Lower lobe of right lung (tissue), 2 donors: ENCODE results near the gene CFAP43. TPM values are rescaled to one million over a fixed set of nuclear protein-coding genes. Genes with fewer than 3 reads are reported as not detected.

ENCODE experiments used
- ATAC-seq, 2 donors: fragments of 200-7000 bp; cut with Tn5 transposase; one replicate each; pipeline ENCODE4 v1.9.1; 2020 to 2022; ENCODE audit warnings: mild to moderate bottlenecking in 2 of 2, moderate library complexity in 2 of 2
- DNase-seq: peaks from one replicate; pipeline ENCODE4 v3.0.0-alpha.2; 2020
- H3K27ac ChIP-seq: fragments of 200-600 bp; one replicate; pipeline ENCODE4 v1.8.0; 2022
- H3K27me3 ChIP-seq: fragments of 200-600 bp; one replicate; pipeline ENCODE4 v1.8.0; 2022; ENCODE audit warnings: low read depth
- H3K36me3 ChIP-seq: fragments of 200-600 bp; one replicate; pipeline ENCODE4 v1.8.0; 2022; ENCODE audit warnings: mild to moderate bottlenecking
- H3K4me1 ChIP-seq: fragments of 200-600 bp; one replicate; pipeline ENCODE4 v1.8.0; 2022
- H3K4me3 ChIP-seq: fragments of 200-600 bp; one replicate; pipeline ENCODE4 v1.8.0; 2022; ENCODE audit warnings: mild to moderate bottlenecking
- H3K9me3 ChIP-seq: fragments of 200-600 bp; one replicate; pipeline ENCODE4 v1.8.0; 2022
- CTCF ChIP-seq: fragments of 200-600 bp; IDR thresholded peaks from one replicate; pipeline ENCODE4 v1.8.0; 2022; ENCODE audit warnings: antibody characterized with exemption, mild to moderate bottlenecking
- intact Hi-C: fragments of 100-400 bp; cut with DNase I; formaldehyde crosslinking; loops from one replicate; pipeline ENCODE4 v1.11.0; 2022
- total RNA-seq: library from RNA; stranded (reverse); fragmentation: NEBNext Ultra II Directional; extraction: Animal tissue kit (Norgen Biotek cat#: 25700); gene quantifications from one replicate; pipeline ENCODE4 v1.2.1, GENCODE V29; 2021
- donor health status: DM: no; HTN: yes; CAD: no; lungs with severe emphysema.

CFAP43 gene
- total RNA-seq, 1 donor from 2014 or later: 12.9 TPM

- no peak for ATAC-seq
- Histone ChIP-seq H3K36me3 (no peaks in the 10 kb centered on the region), H3K4me1 (peaks cover 11% of the 10 kb centered on the region), H3K27ac (no peak overlapping the region), H3K4me3 (no peak overlapping the region), H3K27me3 (no peaks in the 10 kb centered on the region), H3K9me3 (no peaks in the 10 kb centered on the region)
- no peak for DNase-seq
- intact Hi-C loops: no loop called here
- no peak for TF ChIP-seq CTCF
Observed at GRCh38 chr10:104233817-104234216, 1.7 kb upstream of the CFAP43 start.

DNA sequence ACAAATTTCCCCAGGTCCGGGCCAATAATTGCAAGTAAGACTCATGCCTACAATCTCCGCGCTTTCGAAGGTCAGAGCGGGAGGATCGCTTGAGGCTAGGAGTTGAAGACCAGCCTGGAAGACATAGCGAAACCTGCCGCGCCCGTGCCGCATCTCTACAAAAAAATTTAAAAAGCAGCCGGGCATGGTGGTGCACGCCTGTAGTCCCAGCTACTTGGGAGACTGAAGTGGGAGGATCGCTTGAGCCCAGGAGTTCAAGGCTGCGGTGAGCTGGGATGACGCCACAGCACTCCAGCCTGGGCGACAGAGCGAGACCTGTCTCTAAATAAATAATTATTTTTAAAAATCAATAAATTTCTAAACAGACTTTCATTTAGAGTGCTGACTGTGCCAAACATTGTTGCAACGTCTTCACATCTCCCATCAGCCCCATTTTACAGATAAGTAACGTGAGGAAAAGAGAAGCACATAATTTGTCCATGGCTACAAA lies 494 bp upstream of the CFAP43 start:
- Histone ChIP-seq H3K4me3 (peak overlapping the region; percentile 82), H3K9me3 (no peaks in the 10 kb centered on the region), H3K4me1 (peaks cover 11% of the 10 kb centered on the region), H3K27ac (peak overlapping the region; percentile 83), H3K36me3 (no peaks in the 10 kb centered on the region), H3K27me3 (no peaks in the 10 kb centered on the region)
- no peak for TF ChIP-seq CTCF
- ATAC-seq (peak; percentile 15 to 20), DNase-seq (peak; percentile 51)
- intact Hi-C loops: no loop called here

DNA sequence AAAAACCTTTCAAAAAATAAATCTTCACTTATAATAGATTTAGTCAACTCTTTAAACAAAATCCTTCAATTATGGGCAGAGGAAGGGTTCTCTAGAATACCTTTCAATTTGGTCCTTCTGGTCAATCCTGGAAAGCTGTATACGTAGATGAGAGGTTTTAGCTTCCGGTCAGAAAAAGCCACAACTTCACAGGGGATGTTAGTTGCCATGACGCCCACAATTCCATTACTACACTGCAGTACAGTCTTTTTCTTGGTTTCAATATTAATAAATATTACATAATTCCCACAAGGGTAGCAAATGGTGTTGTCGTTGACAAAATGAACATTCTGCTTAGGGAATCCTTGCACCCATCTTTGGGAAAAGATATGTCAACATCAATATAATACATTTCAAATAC lies 1.7 kb downstream of the CFAP43 start:
- no peak overlapping the region for H3K4me3 ChIP-seq
- no peak overlapping the region for H3K27ac ChIP-seq
- intact Hi-C loops: no loop called here
- H3K36me3 ChIP-seq: no peaks in the 10 kb centered on the region
- TF ChIP-seq CTCF: no peak
- ATAC-seq (no peak), DNase-seq (no peak)
- no peaks in the 10 kb centered on the region for H3K27me3 ChIP-seq
- H3K9me3 ChIP-seq: no peaks in the 10 kb centered on the region
- peaks cover 11% of the 10 kb centered on the region for H3K4me1 ChIP-seq

- Histone ChIP-seq H3K27ac (no peak overlapping the region), H3K36me3 (no peaks in the 10 kb centered on the region), H3K4me3 (no peak overlapping the region), H3K4me1 (no peaks in the 10 kb centered on the region), H3K9me3 (no peaks in the 10 kb centered on the region), H3K27me3 (no peaks in the 10 kb centered on the region)
- TF ChIP-seq CTCF: no peak
- ATAC-seq: no peak
- intact Hi-C loops: no loop called here
- DNase-seq: no peak
Observed at GRCh38 chr10:104223304-104223703, 8.9 kb downstream of the CFAP43 start.

GRCh38 chr10:104220522-104220921 lies 11.6 kb downstream of the CFAP43 start:
- no peak for ATAC-seq
- TF ChIP-seq CTCF: no peak
- H3K27ac ChIP-seq: no peak overlapping the region
- no peaks in the 10 kb centered on the region for H3K27me3 ChIP-seq
- intact Hi-C loops: no loop called here
- DNase-seq: no peak
- no peaks in the 10 kb centered on the region for H3K4me1 ChIP-seq
- no peak overlapping the region for H3K4me3 ChIP-seq
- H3K9me3 ChIP-seq: no peaks in the 10 kb centered on the region
- H3K36me3 ChIP-seq: no peaks in the 10 kb centered on the region

DNA sequence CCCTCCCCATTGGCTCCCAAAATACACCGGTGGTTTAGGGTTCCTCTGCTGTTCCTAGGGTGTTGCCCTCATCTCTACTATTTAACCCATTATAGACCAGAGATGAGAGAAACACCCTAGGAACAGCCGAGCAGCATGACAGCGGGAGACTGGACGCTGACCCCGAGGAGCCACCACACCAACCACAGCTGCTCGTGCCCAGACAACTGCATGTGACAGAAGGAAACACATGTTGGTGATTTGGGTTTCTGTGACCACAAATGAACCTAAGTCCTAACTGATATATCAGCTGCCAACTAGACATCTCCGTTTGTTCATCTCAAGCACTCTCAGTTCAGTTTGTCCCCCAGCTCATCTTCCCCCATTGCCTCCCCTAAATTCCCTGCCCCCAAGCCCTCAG lies 13.4 kb downstream of the CFAP43 start:
- DNase-seq: no peak
- no peak overlapping the region for H3K4me3 ChIP-seq
- no peak overlapping the region for H3K27ac ChIP-seq
- no peaks in the 10 kb centered on the region for H3K27me3 ChIP-seq
- no peaks in the 10 kb centered on the region for H3K4me1 ChIP-seq
- TF ChIP-seq CTCF: no peak
- no peaks in the 10 kb centered on the region for H3K9me3 ChIP-seq
- intact Hi-C loops: no loop called here
- no peak for ATAC-seq
- H3K36me3 ChIP-seq: no peaks in the 10 kb centered on the region
